Neural cell (in vitro differentiated cells): Measurements from ENCODE around the gene SLC25A21.

ENCODE experiments used
- EP300 ChIP-seq: fragments of 450-650 bp; conservative IDR thresholded peaks from 2 replicates; pipeline ENCODE4 v1.6.1; 2014; ENCODE audit warnings: antibody characterized with exemption, mild to moderate bottlenecking, moderate library complexity; ENCODE audit not compliant: poor library complexity, severe bottlenecking
- RAD21 ChIP-seq: fragments of 450-650 bp; conservative IDR thresholded peaks from 2 replicates; pipeline ENCODE4 v1.6.1; 2014; ENCODE audit warnings: antibody characterized with exemption, mild to moderate bottlenecking, moderate library complexity
- TAF1 ChIP-seq: IDR thresholded peaks from 2 replicates; pipeline ENCODE4 v1.6.1; 2012; ENCODE audit warnings: low read depth

GRCh38 chr14:37124614-37125013 is 47.8 kb downstream of the SLC25A21 start:
- TF ChIP-seq TAF1 = no peak
- TF ChIP-seq RAD21 = no peak
- TF ChIP-seq EP300 = no peak
